BJ (cell line): Measurements from ENCODE around the gene MARK3. TPM values are rescaled to one million over a fixed set of nuclear protein-coding genes. Genes with fewer than 3 reads are reported as not detected.

Experiments used
- CTCF ChIA-PET: fragments of 350-600 bp; formaldehyde crosslinking; extraction: SDS; loops from one replicate; lab custom pipeline; 2021; ENCODE audit warnings: antibody characterized with exemption, inconsistent platforms; lab: Yijun Ruan, JAX
- POLR2A ChIA-PET: fragments of 300-600 bp; sonication (Branson Sonifier 250); formaldehyde crosslinking; extraction: SDS; loops from one replicate; lab custom pipeline; 2021; ENCODE audit warnings: antibody characterized with exemption; lab: Charles Lee
- DNase-seq: peaks from one replicate; pipeline ENCODE4 v3.0.0-alpha.2; 2011; ENCODE audit warnings: low read depth
- H3K27me3 ChIP-seq: 2 replicates; pipeline ENCODE4 v1.6.0; 2011; ENCODE audit warnings: low read length; ENCODE audit not compliant: control insufficient read depth, insufficient read depth
- H3K36me3 ChIP-seq: 2 replicates; pipeline ENCODE4 v1.5.1; 2011; ENCODE audit warnings: low read length; ENCODE audit not compliant: control insufficient read depth, insufficient read depth
- H3K4me3 ChIP-seq: 2 replicates; pipeline ENCODE4 v1.5.1; 2011; ENCODE audit warnings: low read depth, mild to moderate bottlenecking, control low read depth, low read length
- polyA plus RNA-seq: library from polyadenylated mRNA; depleted of rRNA; stranded (reverse); fragments of >200 nt; gene quantifications from 2 replicates; pipeline ENCODE4 v1.2.3, GENCODE V29; 2011
- TF ChIP-seq, protein P1 (sequence below): IDR thresholded peaks from 2 replicates; pipeline ENCODE4 v1.5.1; 2011; ENCODE audit warnings: low read depth, mild to moderate bottlenecking, control low read depth, inconsistent platforms, low read length, moderate library complexity; ENCODE audit not compliant: insufficient read depth

The MARK3 gene
- polyA plus RNA-seq, 1 experiment: 73.9 TPM

DNA sequence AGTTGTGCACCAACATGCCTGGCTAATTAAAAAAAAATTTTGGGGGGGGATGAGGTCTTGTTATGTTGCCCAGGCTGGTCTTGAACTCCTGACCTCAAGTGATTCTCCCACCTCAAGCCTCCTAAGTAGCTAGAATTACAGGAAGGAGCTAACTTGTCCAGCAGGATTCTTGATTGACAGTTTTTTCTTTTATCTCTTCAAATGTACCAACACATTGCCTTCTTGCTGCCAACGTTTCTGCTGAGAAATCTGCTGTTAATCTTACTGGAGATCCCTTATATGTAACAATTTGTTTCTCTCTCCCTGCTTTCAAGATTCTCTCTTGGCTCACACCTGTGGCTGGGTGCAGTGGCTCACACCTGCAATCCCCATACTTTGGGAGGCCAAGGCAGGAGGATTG lies 22.4 kb upstream of the MARK3 start:
- Histone ChIP-seq H3K4me3 (no peak overlapping the region), H3K27me3 (no peaks in the 10 kb centered on the region), H3K36me3 (no peaks in the 10 kb centered on the region)
- DNase-seq: no peak
- ChIA-PET CTCF (no interaction called here), POLR2A (no interaction called here)
- TF ChIP-seq, protein P1, sequence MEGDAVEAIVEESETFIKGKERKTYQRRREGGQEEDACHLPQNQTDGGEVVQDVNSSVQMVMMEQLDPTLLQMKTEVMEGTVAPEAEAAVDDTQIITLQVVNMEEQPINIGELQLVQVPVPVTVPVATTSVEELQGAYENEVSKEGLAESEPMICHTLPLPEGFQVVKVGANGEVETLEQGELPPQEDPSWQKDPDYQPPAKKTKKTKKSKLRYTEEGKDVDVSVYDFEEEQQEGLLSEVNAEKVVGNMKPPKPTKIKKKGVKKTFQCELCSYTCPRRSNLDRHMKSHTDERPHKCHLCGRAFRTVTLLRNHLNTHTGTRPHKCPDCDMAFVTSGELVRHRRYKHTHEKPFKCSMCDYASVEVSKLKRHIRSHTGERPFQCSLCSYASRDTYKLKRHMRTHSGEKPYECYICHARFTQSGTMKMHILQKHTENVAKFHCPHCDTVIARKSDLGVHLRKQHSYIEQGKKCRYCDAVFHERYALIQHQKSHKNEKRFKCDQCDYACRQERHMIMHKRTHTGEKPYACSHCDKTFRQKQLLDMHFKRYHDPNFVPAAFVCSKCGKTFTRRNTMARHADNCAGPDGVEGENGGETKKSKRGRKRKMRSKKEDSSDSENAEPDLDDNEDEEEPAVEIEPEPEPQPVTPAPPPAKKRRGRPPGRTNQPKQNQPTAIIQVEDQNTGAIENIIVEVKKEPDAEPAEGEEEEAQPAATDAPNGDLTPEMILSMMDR: no peak

DNA sequence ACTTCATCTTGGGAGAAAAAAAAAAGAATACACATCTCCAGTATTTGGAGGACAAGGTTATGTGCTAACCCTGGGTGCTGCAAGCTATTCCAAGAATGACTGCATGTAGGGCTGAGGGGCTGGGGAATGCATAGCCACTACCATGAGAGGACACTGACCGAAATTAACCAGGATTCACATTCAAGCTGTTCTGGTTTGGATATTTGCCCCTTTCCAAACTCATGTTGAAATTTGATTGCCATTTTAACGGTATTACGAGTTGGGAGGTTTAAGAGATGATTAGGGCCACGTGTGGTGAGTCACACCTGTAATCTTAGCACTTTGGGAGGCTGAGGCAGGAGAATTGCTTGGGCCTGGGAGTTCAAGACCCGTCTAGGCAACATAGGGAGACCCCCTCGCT lies 18.5 kb upstream of the MARK3 start:
- no peak for DNase-seq
- ChIA-PET POLR2A (no interaction called here), CTCF (no interaction called here)
- H3K27me3 ChIP-seq: no peaks in the 10 kb centered on the region
- TF ChIP-seq, protein P1: no peak
- H3K4me3 ChIP-seq: no peak overlapping the region
- H3K36me3 ChIP-seq: no peaks in the 10 kb centered on the region

DNA sequence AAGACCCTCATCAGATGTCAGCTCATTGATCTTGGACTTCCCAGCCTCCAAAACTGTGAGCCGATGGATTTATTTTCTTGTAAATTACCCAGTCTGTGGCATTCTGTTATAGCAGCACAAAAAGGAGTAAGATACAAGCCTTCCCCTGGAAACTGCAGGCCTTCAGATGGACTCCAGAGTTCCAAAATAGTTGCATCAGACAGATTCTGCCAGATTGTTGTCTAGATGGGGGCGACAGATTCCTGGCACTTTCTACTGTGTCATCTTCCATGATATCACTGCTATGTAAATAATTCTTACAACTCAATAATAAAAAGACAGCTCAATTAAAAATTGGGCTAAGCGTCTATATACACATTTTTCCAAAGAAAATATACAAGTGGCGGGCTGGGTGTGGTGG lies 17.2 kb upstream of the MARK3 start:
- ChIA-PET POLR2A (interaction anchor here (0.6 kb wide), 1 partner anchor 16 kb away, joined by 23 read pairs; no protein-coding TSS in a partner anchor), CTCF (interaction anchor here (0.9 kb wide), 1 partner anchor 11 kb away, joined by 3 read pairs; no protein-coding TSS in a partner anchor)
- TF ChIP-seq, protein P1: no peak
- Histone ChIP-seq H3K27me3 (no peaks in the 10 kb centered on the region), H3K36me3 (no peaks in the 10 kb centered on the region), H3K4me3 (no peak overlapping the region)
- no peak for DNase-seq

DNA sequence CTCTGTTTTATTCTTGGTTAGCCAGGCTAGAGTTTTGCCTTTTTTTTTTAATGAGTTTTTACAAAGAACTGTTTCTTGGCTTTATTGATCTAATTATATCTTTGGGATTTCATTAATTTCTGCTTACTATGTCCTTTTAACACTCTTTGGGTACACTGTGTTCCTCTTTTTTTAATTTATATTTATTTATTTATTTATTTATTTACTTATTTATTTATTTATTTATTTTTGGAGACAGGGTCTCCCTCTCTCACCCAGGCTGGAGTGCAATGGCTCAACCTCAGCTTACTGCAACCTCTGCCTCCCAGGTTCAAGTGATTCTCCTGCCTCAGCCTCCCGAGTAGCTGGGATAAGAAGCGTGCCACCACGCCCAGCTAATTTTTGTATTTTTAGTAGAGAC lies 15.1 kb upstream of the MARK3 start:
- ChIA-PET CTCF (interaction anchor here (0.6 kb wide), 1 partner anchor 30 kb away, joined by 3 read pairs; no protein-coding TSS in a partner anchor), POLR2A (no interaction called here)

DNA sequence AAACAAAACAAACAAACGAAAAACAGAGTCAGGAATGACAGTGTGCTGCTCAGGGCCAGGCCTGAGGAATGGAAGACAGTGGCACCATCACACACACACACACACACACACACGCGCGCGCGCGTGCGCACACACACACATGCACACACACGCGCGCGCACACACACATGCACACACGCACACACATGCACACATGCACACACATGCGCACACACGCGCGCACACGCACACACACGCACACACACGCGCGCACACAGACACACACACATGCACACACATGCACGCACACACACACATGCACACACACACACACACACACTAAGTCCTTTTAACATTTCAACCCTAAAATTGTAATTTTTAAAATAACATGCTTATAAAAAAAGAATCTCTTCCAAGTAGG lies 13.2 kb upstream of the MARK3 start:
- CTCF ChIA-PET: interaction anchor here (3.2 kb wide), 1 partner anchor 19 kb away, joined by 15 read pairs; no protein-coding TSS in a partner anchor
- TF ChIP-seq, protein P1: no peak

More for the DNA sequence above, 15.1 kb upstream of the MARK3 start:
- TF ChIP-seq, protein P1: no peak
- no peak for DNase-seq
- H3K4me3 ChIP-seq: no peak overlapping the region
- no peaks in the 10 kb centered on the region for H3K27me3 ChIP-seq
- H3K36me3 ChIP-seq: no peaks in the 10 kb centered on the region

More for the DNA sequence above, 13.2 kb upstream of the MARK3 start:
- POLR2A ChIA-PET: interaction anchor here (0.5 kb wide), 2 partner anchors 15 to 20 kb away, joined by 3 to 4 read pairs; no protein-coding TSS in a partner anchor
- Histone ChIP-seq H3K36me3 (no peaks in the 10 kb centered on the region), H3K4me3 (no peak overlapping the region), H3K27me3 (no peaks in the 10 kb centered on the region)
- no peak for DNase-seq
